ENCODE measurements around the gene SLC24A4.
A peak's percentile ranks its signal among the peaks of the same experiment; 100 is the strongest.

SLC24A4 gene

DNA sequence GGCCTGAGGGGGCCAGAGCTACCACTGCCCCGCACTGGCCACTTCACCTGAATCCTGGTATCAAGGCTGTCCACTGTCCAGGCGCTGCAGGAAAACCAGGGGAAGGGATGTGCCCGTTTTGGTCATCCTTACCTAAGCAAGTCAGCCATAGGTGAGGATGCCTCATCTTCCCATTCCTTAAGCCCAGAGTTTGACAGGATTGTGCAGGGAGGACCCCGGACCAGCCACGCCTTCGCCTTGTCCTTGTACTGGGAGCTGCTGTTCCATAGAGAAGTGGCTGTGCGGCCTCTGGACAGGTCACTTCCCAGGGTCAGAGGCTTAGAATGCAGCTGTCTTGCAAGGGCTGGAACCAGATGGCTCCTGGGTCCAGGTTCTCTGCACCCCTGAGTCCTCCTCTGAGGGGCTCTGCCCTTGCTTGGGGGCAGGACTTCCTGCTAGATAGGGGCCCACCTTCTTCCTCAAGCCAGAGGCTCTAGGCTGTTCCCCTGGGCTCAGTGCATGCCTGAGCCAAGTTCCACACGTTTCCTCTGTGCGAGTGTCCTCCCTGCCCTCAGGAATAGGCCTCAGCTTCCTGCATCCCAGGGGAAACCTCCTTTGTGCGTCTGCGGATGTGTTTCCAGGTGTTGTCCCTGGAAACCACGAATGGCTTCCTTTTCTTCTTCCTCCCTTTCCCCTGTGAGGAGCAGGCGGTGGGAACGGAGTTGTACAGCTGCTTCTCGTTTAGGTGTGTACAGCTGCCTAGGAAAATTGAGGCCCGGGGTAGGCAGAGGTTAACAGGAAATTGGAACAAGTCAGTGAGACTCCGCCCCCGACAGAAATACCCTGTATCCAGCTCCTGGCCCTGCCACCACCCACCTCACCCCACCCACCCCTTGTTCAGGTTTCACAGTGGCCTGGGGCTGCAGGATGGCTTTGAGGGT, 136.3 kb downstream of the SLC24A4 start:
- Mint-ChIP-seq H3K27ac (peak overlapping the region; percentile 81), H3K4me1 (peaks cover 45% of the 10 kb centered on the region), H3K4me3 (no peak overlapping the region), H3K9me3 (no peaks in the 10 kb centered on the region), H3K36me3 (no peaks in the 10 kb centered on the region)
- no peak for DNase-seq (ENCODE audit: low spot score in 2 of 2)
- ATAC-seq, result no peak

DNA sequence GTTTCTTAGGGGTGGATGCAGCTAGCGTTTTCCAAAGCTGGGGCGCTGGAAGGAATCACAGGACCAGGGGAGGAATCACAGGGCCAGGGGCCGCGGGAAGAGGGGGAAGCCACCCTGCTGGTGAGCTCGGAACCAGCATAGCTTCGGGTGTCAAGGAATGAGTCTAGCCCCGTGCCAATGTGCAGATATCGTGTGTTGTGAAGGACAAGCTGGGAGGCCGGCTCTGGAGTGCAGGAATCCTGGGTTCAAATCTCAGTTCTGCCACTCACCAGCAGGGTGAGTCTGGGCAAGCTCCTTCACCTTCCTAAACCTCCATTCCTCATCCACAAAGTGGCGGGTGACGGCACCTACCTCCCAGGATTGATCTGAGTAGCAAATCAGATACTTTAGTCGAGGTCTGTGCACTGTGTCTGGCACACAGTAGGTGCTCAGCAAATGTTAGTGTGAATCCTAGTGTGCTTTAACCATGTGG, 137.0 kb downstream of the SLC24A4 start:
- no peaks in the 10 kb centered on the region for H3K36me3 Mint-ChIP-seq
- H3K27ac Mint-ChIP-seq, result peak overlapping the region; percentile 81
- ATAC-seq (no peak), DNase-seq (ENCODE audit: low spot score in 2 of 2) (no peak)
- H3K4me3 Mint-ChIP-seq, result no peak overlapping the region
- H3K9me3 Mint-ChIP-seq, result no peaks in the 10 kb centered on the region
- H3K4me1 Mint-ChIP-seq, result peaks cover 45% of the 10 kb centered on the region

DNA sequence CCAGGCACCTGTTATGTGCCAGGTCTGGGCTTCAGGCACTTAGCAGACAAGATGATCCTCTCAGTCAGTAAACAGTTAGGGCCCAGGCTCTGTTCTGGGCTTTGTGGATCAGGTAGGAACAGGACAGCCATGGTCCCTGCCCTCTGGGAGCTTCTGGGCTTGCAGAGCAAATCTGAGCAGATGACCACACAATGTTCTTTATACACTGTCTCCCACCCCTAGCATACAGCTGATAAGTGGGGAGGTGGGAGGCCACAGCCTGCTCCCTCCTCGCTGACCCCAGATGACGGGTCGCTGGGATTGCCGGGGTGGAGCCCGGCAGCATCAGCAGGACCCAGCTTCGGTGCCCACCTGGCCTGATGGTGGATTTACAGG, 137.6 kb downstream of the SLC24A4 start:
- DNase-seq (ENCODE audit: low spot score in 2 of 2) (no peak), ATAC-seq (no peak)
- H3K4me1 Mint-ChIP-seq, result peaks cover 45% of the 10 kb centered on the region
- peak overlapping the region; percentile 81 for H3K27ac Mint-ChIP-seq
- no peaks in the 10 kb centered on the region for H3K9me3 Mint-ChIP-seq
- H3K4me3 Mint-ChIP-seq, result peak overlapping the region; percentile 53
- no peaks in the 10 kb centered on the region for H3K36me3 Mint-ChIP-seq

DNA sequence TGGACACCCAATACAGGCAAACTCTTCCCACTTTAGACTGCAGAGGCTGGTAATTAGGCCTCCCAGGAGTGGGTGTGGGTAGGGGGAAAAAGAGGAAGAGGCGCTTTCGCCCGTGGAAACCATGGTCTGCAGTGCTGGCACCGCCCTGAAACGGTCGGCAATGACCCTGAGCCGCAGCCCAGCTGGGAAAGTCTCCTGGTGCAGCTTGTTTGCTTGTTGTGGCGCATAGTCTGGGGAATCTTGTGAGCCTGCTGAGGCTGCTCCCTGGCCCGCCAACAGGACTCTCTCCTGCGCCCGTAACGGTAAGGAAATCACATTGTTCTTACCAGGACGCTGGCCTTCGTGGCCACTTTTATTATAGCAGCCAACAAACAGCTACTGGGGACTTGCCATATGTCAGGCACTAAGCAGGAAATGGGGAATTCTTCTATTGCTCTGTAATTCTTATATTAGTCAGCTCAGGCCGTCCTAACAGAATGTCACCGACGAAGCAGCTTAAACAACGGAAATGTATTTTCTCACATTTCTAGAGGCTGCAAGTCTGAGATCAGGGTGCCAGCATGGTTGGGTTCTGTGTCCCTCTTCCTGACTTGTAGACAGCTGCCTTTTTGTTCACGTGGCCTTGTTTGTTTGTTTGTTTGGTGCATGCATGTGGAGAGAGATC, 138.1 kb downstream of the SLC24A4 start:
- H3K4me3 Mint-ChIP-seq, result peak overlapping the region; percentile 53
- peak; percentile 88 for ATAC-seq
- peak in 1 of 2 donors; percentile 63 for DNase-seq (ENCODE audit: low spot score in 2 of 2)
- peaks cover 45% of the 10 kb centered on the region for H3K4me1 Mint-ChIP-seq
- no peaks in the 10 kb centered on the region for H3K9me3 Mint-ChIP-seq
- H3K27ac Mint-ChIP-seq, result peak overlapping the region; percentile 81
- no peaks in the 10 kb centered on the region for H3K36me3 Mint-ChIP-seq

DNA sequence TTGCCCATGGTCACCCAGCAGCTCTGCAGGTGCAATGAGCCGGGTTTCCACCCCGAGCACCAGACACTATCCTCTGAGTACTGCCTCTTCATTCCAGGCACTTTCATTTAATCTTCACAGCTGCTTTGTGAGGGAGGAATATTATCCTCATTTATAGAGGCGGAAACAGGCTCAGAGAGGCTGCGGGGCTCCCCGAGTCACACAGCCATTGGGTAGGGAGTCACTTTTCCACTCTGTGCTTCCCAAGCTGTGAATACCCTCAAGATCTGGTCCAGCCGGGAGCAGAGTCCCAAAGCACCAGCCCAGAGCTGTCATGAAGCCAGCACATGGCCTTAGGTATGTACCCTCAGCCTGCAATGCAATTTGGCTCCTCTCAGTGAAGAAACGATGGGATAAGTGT, 138.9 kb downstream of the SLC24A4 start:
- Mint-ChIP-seq H3K4me3 (peak overlapping the region; percentile 53), H3K4me1 (peaks cover 45% of the 10 kb centered on the region), H3K9me3 (no peaks in the 10 kb centered on the region), H3K36me3 (no peaks in the 10 kb centered on the region), H3K27ac (peak overlapping the region; percentile 81)
- no peak for ATAC-seq
- DNase-seq (ENCODE audit: low spot score in 2 of 2), result no peak

DNA sequence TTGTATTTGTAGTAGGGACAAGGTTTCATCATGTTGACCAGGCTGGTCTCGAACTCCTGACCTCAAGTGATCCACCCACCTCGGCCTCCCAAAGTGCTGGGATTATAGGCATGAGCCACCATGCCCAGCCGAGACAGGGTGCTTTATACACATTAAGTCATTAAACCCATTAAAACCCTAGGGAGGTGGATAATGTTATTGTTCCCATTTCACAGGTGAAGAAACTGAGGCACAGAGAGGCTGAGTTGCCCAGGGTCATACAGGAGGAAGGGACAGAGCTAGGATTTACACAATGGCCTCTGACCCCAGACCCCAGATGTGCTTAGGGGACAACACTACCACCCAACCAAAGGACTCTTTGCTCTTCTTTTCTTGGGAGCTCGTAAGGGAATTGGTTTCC, 139.6 kb downstream of the SLC24A4 start:
- H3K4me3 Mint-ChIP-seq, result peak overlapping the region; percentile 18
- H3K27ac Mint-ChIP-seq, result peak overlapping the region; percentile 81
- ATAC-seq, result no peak
- no peaks in the 10 kb centered on the region for H3K9me3 Mint-ChIP-seq
- no peak for DNase-seq (ENCODE audit: low spot score in 2 of 2)
- no peaks in the 10 kb centered on the region for H3K36me3 Mint-ChIP-seq
- H3K4me1 Mint-ChIP-seq, result peaks cover 40% of the 10 kb centered on the region

DNA sequence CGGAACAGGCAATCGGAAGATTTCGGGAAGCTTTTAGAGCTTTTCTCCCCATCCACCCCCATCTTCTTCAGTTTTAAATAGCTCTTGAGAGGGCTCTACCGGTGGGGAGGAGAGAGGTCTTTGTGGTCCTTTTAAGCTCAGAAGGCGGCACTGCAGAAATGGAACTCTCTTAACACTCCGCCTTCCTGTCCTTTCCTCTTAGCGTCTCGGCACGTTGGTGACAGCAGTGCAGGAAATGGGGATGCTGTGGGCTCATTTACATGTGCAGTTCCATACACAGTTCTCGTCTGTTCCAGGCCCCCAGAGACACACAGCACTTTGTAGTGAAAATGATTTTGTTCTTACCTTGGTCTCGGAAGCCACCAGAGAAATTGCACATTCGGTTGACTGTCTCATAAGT, 140.2 kb downstream of the SLC24A4 start:
- Mint-ChIP-seq H3K4me1 (peaks cover 40% of the 10 kb centered on the region), H3K4me3 (peak overlapping the region; percentile 18), H3K9me3 (no peaks in the 10 kb centered on the region), H3K36me3 (no peaks in the 10 kb centered on the region), H3K27ac (peak overlapping the region; percentile 81)
- ATAC-seq (no peak), DNase-seq (ENCODE audit: low spot score in 2 of 2) (no peak)

DNA sequence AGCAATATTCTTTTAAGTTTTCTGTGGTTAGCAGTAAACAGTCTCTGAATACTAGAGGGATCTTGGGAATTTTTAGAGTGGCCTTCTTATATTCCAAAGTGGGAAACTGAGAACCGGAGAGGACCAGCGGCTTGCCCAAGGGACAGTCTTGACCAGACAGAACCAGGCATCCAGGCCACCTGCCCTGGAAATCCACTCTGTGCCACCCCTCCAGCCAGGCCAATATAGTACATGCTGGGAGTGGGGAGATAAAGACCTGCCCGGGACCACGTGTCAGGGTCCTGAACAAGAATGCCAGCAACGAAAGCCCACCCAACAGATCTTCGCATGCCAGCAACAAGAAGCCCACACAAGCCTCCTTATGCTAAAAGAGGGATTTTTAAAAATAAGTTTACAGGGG, 141.2 kb downstream of the SLC24A4 start:
- H3K36me3 Mint-ChIP-seq, result no peaks in the 10 kb centered on the region
- ATAC-seq (no peak), DNase-seq (ENCODE audit: low spot score in 2 of 2) (no peak)
- H3K27ac Mint-ChIP-seq, result no peak overlapping the region
- no peak overlapping the region for H3K4me3 Mint-ChIP-seq
- H3K4me1 Mint-ChIP-seq, result peaks cover 40% of the 10 kb centered on the region
- no peaks in the 10 kb centered on the region for H3K9me3 Mint-ChIP-seq

DNA sequence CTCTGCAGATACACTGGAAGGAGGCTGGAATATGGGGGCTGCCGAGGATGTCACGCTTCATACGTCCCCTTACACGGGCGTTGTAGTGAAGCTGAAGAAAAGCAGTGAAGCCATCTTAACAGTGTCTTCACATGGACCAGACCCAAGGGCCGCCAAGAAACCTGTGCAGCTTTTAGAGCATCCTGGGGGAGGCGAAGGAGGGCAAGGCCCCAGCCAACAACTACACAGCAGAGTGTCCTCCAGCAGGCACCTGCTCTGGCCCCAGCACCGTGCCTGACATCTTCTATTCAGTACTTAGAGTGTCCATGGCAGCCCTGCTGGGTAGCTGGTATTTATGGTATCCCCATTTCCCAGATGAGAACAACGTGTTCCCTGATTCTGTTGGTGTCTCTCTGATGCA, 141.8 kb downstream of the SLC24A4 start:
- DNase-seq (ENCODE audit: low spot score in 2 of 2), result no peak
- H3K9me3 Mint-ChIP-seq, result peaks cover 3% of the 10 kb centered on the region
- H3K36me3 Mint-ChIP-seq, result no peaks in the 10 kb centered on the region
- ATAC-seq, result no peak
- H3K4me1 Mint-ChIP-seq, result peaks cover 38% of the 10 kb centered on the region
- H3K27ac Mint-ChIP-seq, result peak overlapping the region; percentile 55
- no peak overlapping the region for H3K4me3 Mint-ChIP-seq

DNA sequence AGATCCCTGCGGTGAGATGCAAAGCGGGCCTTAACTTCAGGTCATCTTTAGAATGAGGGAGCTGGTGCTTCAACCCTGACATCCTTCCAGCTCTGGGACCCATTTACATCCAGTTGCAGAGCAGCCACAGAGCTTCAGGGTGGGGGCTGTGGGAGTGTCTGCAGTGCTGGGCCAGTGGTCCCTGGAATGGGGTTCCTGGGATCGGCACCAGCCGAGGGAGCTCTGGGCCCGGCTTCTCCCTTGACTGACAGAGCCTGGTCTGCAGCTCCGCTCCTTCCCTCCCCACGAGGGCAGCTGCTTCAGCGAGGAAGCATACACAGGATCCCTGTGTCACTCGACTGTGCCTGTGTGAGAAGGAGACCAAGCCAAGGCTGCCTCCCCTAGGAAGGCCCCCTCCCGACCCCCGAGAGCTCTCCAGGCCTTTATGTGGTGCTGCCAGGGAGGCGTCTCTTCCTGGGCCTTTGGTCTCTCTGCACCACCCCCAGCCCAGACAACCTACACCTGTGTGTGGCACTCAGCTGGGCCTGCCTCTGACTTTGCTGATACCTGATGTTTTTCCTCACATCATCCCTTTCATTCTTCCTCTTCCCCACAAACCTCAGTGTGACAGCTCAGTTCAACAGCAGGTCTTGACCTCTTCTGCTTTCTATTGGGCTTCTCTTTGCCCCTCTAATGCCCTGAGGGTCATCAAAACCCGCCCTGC, 142.5 kb downstream of the SLC24A4 start:
- DNase-seq (ENCODE audit: low spot score in 2 of 2), result no peak
- Mint-ChIP-seq H3K4me1 (peaks cover 30% of the 10 kb centered on the region), H3K4me3 (no peak overlapping the region), H3K36me3 (no peaks in the 10 kb centered on the region), H3K27ac (peak overlapping the region; percentile 55), H3K9me3 (peaks cover 3% of the 10 kb centered on the region)
- no peak for ATAC-seq

DNA sequence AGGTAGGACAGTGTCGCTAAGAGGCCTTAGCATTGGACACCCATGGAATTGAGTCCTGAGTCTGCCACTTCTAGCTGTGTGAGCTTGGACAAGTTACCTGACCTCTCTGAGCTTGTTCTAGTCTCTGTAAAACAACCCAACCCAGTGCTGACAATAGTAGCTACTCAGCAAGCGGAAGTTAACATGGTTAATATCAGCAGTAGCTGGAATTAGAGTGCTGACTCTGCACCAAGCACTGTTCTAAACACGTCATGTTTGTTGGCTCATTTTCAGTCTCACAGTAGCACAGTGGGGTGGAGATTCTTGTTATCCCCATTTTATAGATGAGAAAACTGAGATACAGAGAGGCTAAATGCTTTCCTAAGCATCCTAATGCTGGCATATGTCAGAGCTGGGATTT, 143.1 kb downstream of the SLC24A4 start:
- Mint-ChIP-seq H3K9me3 (peaks cover 3% of the 10 kb centered on the region), H3K4me1 (peaks cover 24% of the 10 kb centered on the region), H3K4me3 (no peak overlapping the region), H3K27ac (peak overlapping the region; percentile 55), H3K36me3 (no peaks in the 10 kb centered on the region)
- ATAC-seq, result no peak
- DNase-seq (ENCODE audit: low spot score in 2 of 2), result no peak

DNA sequence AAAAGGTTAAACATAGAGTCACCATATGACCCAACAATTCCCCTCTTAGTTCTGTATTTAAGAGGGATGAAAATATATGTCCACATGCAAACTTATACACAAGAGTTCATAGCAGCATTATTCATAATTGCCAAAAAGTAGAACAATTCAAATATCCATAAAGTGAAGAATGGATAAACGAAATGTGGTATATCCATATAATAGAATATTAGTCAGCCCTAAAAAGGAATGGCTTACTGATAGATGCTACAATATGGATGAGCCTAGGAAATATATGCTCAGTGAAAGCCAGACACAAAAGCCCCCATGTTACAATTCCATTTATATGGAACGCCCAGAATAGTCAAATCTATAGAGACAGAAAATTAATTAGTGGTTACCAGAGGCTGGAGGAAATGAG, 146.6 kb downstream of the SLC24A4 start:
- ATAC-seq, result no peak
- no peaks in the 10 kb centered on the region for H3K36me3 Mint-ChIP-seq
- peaks cover 3% of the 10 kb centered on the region for H3K9me3 Mint-ChIP-seq
- no peak for DNase-seq (ENCODE audit: low spot score in 2 of 2)
- no peak overlapping the region for H3K27ac Mint-ChIP-seq
- peaks cover 13% of the 10 kb centered on the region for H3K4me1 Mint-ChIP-seq
- H3K4me3 Mint-ChIP-seq, result no peak overlapping the region

DNA sequence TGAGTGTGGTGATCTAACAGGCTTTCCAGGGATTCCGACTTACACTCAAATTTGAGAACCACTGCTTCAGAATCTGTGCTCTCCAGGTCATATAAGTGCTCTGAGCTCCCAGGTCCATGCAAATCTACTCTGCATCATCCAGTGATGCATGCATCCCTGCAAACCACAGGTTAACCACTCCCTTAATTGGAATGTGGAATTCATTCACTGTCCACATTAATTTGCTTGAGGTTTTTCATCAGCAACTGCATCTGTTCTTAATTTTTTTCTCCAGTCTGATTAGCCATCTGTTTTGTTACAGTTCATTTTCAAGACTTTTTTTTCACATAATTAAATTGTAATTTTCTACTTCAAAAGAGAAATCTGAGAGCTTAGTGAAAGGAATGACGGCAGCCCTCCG, 147.2 kb downstream of the SLC24A4 start:
- no peak for ATAC-seq

DNA sequence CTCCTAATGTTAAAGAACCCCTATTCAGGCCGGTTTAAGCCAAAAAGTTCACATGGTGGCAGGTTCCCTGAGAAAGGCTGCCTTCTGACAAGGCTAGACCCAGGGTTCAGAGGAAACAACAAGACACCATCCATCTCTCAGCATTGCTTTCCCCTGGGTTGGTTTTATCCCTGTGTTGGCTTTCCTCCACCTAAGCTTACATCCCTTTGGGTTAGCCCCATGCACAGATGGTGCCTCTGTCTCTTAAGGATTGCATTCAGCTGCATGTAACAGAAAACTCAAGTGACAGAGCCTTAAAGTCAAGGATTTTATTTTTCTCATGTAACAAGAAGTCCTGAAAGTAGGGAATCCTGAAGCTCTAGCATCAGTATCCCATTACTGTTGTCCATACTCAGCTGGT, 147.8 kb downstream of the SLC24A4 start:
- Mint-ChIP-seq H3K36me3 (no peaks in the 10 kb centered on the region), H3K27ac (no peak overlapping the region), H3K9me3 (peaks cover 3% of the 10 kb centered on the region), H3K4me1 (peaks cover 21% of the 10 kb centered on the region), H3K4me3 (no peak overlapping the region)
- no peak for ATAC-seq
- DNase-seq (ENCODE audit: low spot score in 2 of 2), result no peak

More for the DNA sequence above, 147.2 kb downstream of the SLC24A4 start:
- Mint-ChIP-seq H3K4me3 (no peak overlapping the region), H3K27ac (no peak overlapping the region), H3K36me3 (no peaks in the 10 kb centered on the region), H3K4me1 (peaks cover 15% of the 10 kb centered on the region), H3K9me3 (peaks cover 3% of the 10 kb centered on the region)
- DNase-seq (ENCODE audit: low spot score in 2 of 2), result no peak

DNA sequence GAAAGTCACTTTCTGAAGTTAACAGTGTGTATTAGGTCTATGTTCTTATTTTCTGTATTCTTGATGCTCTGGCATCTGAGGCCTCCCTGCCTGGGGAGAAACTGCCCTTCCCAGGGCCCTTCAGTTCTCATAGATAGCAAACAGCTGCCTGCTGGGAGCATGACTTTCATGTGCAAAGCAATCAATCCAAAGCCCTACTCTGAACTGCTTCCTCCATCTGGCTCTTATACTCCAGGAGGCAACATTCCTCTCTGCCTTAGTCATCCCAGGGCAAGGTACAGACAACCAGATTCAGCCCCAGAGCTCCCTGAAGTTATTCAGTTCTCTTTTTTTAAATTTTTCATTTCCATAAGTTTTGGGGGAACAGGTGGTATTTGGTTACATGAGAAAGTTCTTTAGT, 149.0 kb downstream of the SLC24A4 start:
- Mint-ChIP-seq H3K9me3 (peaks cover 3% of the 10 kb centered on the region), H3K36me3 (no peaks in the 10 kb centered on the region), H3K27ac (no peak overlapping the region), H3K4me1 (peaks cover 23% of the 10 kb centered on the region), H3K4me3 (no peak overlapping the region)
- DNase-seq (ENCODE audit: low spot score in 2 of 2) (no peak), ATAC-seq (no peak)
